Uterus (tissue), 4 donors: ENCODE results near the gene GPAM. TPM values are rescaled to one million over a fixed set of nuclear protein-coding genes. Genes with fewer than 3 reads are reported as not detected.

ENCODE experiments used
- DNase-seq, 2 donors: peaks; one replicate each; pipeline ENCODE4 v3.0.0-alpha.2; 2019 to 2020
- H3K27ac ChIP-seq, 2 donors: fragments of 200-600 bp; sonication (generic); 1 replicate in 1 of 2; 2 replicates in 1 of 2; pipeline ENCODE4 v1.5.1; 2016 to 2018
- H3K27me3 ChIP-seq, 2 donors: fragments of 200-600 bp; sonication (generic); one replicate each; pipeline ENCODE4 v1.5.1; 2018 to 2019; ENCODE audit warnings: control low read depth in 1 of 2
- H3K36me3 ChIP-seq, 2 donors: fragments of 200-600 bp; sonication (generic); one replicate each; pipeline ENCODE4 v1.5.1; 2019; ENCODE audit warnings: control low read depth in 1 of 2
- H3K4me1 ChIP-seq, 2 donors: fragments of 200-600 bp; sonication (generic); one replicate each; pipeline ENCODE4 v1.5.1; 2018 to 2019; ENCODE audit warnings: control low read depth in 1 of 2
- H3K4me3 ChIP-seq, 2 donors: fragments of 200-600 bp; sonication (generic); 1 replicate in 1 of 2; 2 replicates in 1 of 2; pipeline ENCODE4 v1.5.1; 2018 to 2019; ENCODE audit warnings: mild to moderate bottlenecking in 1 of 2
- H3K9me3 ChIP-seq, 2 donors: fragments of 200-600 bp; sonication (generic); one replicate each; pipeline ENCODE4 v1.5.1; 2019; ENCODE audit warnings: control low read depth in 1 of 2
- CTCF ChIP-seq, 4 experiments: fragments of 200-600 bp in 2 of 4; fragments of 450-650 bp in 2 of 4; sonication (generic) in 2 of 4; IDR thresholded peaks; one replicate each; pipeline ENCODE4 v1.5.1; 2016 to 2019; ENCODE audit warnings: antibody characterized with exemption in 4 of 4, mild to moderate bottlenecking in 2 of 4, moderate library complexity in 1 of 4
- POLR2A ChIP-seq, 2 donors: fragments of 450-650 bp; IDR thresholded peaks; one replicate each; pipeline ENCODE4 v1.6.1; 2016; ENCODE audit warnings: antibody characterized with exemption in 2 of 2, mild to moderate bottlenecking in 1 of 2, moderate library complexity in 1 of 2
- intact Hi-C: fragments of 100-400 bp; cut with DNase I; formaldehyde crosslinking; loops from one replicate; pipeline ENCODE4 v1.15.1; 2023; ENCODE audit warnings: low total_unique reads
- total RNA-seq, 4 donors: library from RNA; depleted of rRNA in 3 of 4; stranded (reverse); fragments of >200 nt in 3 of 4; gene quantifications; one replicate each; pipeline versions ENCODE4 v1.1.0 to v1.2.4, GENCODE V29; 2014 to 2023
- donor health status: DM: yes; HTN: yes; CAD: no.

GPAM gene
- total RNA-seq, 4 donors from 2014 or later, result 4.6 to 28.6 (median 7.7) TPM

GRCh38 chr10:112225771-112226438 is 42.3 kb upstream of the GPAM start:
- Histone ChIP-seq H3K27ac (no peak overlapping the region), H3K36me3 (no peaks in the 10 kb centered on the region), H3K27me3 (no peaks in the 10 kb centered on the region), H3K9me3 (no peaks in the 10 kb centered on the region), H3K4me3 (no peak overlapping the region), H3K4me1 (no peaks in the 10 kb centered on the region)
- no peak for DNase-seq
- no peak for TF ChIP-seq POLR2A (IDR thresholded peaks at IDR 0.05)
- no peak for TF ChIP-seq CTCF (IDR thresholded peaks at IDR 0.05)
- intact Hi-C loops, result no loop called here

GRCh38 chr10:112224933-112225529 is 41.5 kb upstream of the GPAM start:
- intact Hi-C loops, result no loop called here
- H3K27ac ChIP-seq, result no peak overlapping the region
- H3K4me1 ChIP-seq, result no peaks in the 10 kb centered on the region
- no peaks in the 10 kb centered on the region for H3K36me3 ChIP-seq
- TF ChIP-seq CTCF (IDR thresholded peaks at IDR 0.05) (no peak), POLR2A (IDR thresholded peaks at IDR 0.05) (no peak)
- no peaks in the 10 kb centered on the region for H3K27me3 ChIP-seq
- H3K9me3 ChIP-seq, result no peaks in the 10 kb centered on the region
- DNase-seq, result no peak
- no peak overlapping the region for H3K4me3 ChIP-seq

GRCh38 chr10:112223725-112224124 is 40.2 kb upstream of the GPAM start:
- no peak overlapping the region for H3K27ac ChIP-seq
- intact Hi-C loops, result no loop called here
- no peaks in the 10 kb centered on the region for H3K27me3 ChIP-seq
- TF ChIP-seq POLR2A (IDR thresholded peaks at IDR 0.05) (no peak), CTCF (IDR thresholded peaks at IDR 0.05) (no peak)
- no peaks in the 10 kb centered on the region for H3K4me1 ChIP-seq
- H3K9me3 ChIP-seq, result no peaks in the 10 kb centered on the region
- no peak for DNase-seq
- H3K4me3 ChIP-seq, result no peak overlapping the region
- H3K36me3 ChIP-seq, result no peaks in the 10 kb centered on the region

GRCh38 chr10:112222799-112223198 is 39.2 kb upstream of the GPAM start:
- no peak overlapping the region for H3K27ac ChIP-seq
- H3K4me1 ChIP-seq, result no peaks in the 10 kb centered on the region
- no peaks in the 10 kb centered on the region for H3K36me3 ChIP-seq
- DNase-seq, result no peak
- H3K9me3 ChIP-seq, result no peaks in the 10 kb centered on the region
- intact Hi-C loops, result no loop called here
- TF ChIP-seq CTCF (IDR thresholded peaks at IDR 0.05), result no peak
- H3K4me3 ChIP-seq, result no peak overlapping the region
- H3K27me3 ChIP-seq, result no peaks in the 10 kb centered on the region

GRCh38 chr10:112221545-112221944 is 38.0 kb upstream of the GPAM start:
- H3K36me3 ChIP-seq, result no peaks in the 10 kb centered on the region
- no peak for DNase-seq
- H3K4me3 ChIP-seq, result no peak overlapping the region
- H3K9me3 ChIP-seq, result no peaks in the 10 kb centered on the region
- H3K4me1 ChIP-seq, result no peaks in the 10 kb centered on the region
- no peak overlapping the region for H3K27ac ChIP-seq
- intact Hi-C loops, result no loop called here
- TF ChIP-seq POLR2A (IDR thresholded peaks at IDR 0.05) (no peak), CTCF (IDR thresholded peaks at IDR 0.05) (no peak)
- no peaks in the 10 kb centered on the region for H3K27me3 ChIP-seq
